ENCODE measurements around the gene PLA2G4A. TPM values are rescaled to one million over a fixed set of nuclear protein-coding genes. Genes with fewer than 3 reads are reported as not detected.

PLA2G4A gene
- total RNA-seq, 2 experiments from 2014 or later = 2.0 TPM; not detected in 1

DNA sequence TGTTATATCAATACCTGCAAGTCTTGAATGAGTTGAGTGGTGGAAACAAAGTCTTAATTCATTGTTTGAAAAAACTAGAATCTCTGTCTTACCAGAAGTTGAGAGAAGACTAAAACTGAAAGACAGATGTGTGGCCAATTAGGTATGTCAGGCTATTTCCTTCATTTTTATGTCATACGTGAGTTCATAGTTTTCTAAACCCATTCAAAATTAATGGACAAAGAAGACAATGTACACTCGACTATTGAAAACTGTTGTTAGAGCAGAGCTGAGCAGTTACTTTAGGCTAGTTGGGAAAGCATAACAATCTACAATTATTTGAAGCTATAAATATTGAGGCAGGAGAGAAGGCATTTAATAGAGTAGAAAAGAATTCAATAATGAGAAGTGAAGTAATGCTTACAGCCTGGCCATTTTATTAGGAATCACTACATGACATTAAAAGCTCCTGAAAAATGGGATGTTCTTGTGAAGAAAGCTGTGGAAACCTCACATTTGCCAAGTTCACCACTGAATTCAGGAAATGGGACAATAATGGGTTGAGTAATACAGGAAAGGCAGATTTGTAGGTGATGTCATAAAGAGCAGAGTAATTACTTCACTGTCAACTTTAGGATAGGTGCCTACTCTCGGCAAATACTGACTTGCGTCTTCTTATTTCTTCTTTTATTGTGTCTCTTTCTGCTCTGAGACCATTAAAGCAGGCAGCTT, 204.4 kb downstream of the PLA2G4A start:
- CTCF ChIA-PET = no interaction called here

DNA sequence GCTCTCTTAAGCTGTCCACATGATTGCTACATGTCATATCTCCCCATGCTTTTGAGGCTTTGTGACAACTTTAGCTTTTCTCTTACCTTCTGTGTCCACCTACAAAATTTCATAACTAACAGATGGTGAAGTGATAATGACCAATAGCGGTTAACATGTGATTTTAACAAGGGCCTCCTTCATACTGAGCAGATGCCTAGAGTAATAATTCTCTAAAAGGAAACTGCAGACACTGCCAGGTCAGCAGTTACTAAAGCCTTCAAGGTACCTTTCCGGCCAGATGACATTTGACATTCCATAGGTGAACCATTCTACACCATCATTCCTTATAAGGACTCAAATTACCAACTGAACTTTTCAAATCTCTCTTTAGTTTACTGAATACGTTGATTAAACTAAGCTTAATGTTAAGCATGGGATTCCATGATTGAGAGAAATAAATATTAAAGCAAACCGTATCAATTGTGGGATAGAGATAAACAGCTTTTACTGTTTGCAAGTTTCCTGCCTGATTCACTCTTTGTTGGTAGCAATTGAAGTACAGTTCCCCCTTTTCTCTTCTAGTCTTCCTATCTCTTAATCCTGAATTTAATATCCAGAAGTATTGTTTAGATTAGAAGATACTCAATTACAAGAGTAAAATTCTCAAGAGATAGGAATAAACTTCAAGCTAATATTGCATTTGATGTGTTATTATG, 205.1 kb downstream of the PLA2G4A start:
- Mint-ChIP-seq H3K36me3 (no peaks in the 10 kb centered on the region), H3K9me3 (ENCODE audit: low read depth) (no peaks in the 10 kb centered on the region), H3K4me3 (no peak overlapping the region), H3K27ac (no peak overlapping the region), H3K4me1 (no peaks in the 10 kb centered on the region), H3K27me3 (peaks cover 1% of the 10 kb centered on the region)
- no peak for ATAC-seq
- DNase-seq = no peak
- CTCF ChIA-PET = no interaction called here

More for the DNA sequence above, 204.4 kb downstream of the PLA2G4A start:
- ATAC-seq (no peak), DNase-seq (no peak)
- Mint-ChIP-seq H3K27me3 (no peaks in the 10 kb centered on the region), H3K27ac (no peak overlapping the region), H3K4me1 (no peaks in the 10 kb centered on the region), H3K36me3 (no peaks in the 10 kb centered on the region), H3K4me3 (no peak overlapping the region), H3K9me3 (ENCODE audit: low read depth) (peaks cover 5% of the 10 kb centered on the region)

DNA sequence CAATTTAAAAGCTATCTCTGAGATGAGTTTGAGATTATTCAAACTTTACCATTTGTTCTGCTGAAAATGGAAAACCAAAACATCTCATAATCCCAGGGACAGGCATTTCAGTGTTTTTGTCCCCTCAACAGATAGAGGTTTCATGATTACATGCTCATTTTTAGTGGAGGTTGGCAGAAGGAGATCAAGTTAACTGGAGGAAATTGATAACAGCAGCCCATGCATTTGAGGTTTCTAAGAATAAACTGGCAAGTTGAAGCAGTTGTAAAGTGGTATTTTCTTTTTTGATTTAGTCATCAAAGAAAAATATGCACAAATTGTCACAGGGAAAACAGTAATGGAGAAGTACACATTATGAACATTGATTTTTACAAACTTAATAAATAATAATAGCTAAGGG, 205.8 kb downstream of the PLA2G4A start:
- Mint-ChIP-seq H3K4me1 (no peaks in the 10 kb centered on the region), H3K9me3 (ENCODE audit: low read depth) (no peaks in the 10 kb centered on the region), H3K36me3 (no peaks in the 10 kb centered on the region), H3K27ac (no peak overlapping the region), H3K4me3 (no peak overlapping the region), H3K27me3 (peaks cover 4% of the 10 kb centered on the region)
- DNase-seq = no peak
- CTCF ChIA-PET = no interaction called here
- ATAC-seq = no peak

DNA sequence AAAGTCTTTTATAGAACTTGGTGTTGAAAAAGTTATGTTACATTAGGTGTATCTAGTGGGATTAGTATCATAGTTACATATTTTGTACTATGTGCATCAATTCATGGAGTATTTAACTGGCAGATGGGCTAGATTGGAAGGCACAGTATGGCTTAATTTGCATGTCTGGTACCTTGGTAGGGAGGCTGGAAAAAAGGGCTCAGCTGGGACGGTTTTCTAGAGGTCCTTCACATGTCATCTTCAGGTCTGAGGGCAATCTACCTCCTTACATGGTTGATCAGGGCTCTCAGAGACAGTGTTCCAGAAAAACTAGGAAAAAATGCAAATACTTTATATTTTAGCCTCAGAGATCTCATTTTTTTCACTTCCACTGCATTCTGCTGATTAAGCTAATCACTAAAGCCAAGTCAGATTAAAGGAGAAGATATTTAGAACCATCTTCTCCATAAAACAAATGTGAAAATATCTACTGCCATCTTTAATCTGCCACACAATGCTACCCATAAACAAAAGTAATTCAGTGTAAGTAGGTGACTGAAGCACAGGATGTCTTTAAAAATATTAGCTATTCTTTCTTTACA, 209.3 kb downstream of the PLA2G4A start:
- Mint-ChIP-seq H3K4me1 (no peaks in the 10 kb centered on the region), H3K27me3 (peaks cover 4% of the 10 kb centered on the region), H3K27ac (no peak overlapping the region), H3K4me3 (no peak overlapping the region), H3K9me3 (ENCODE audit: low read depth) (peaks cover 1% of the 10 kb centered on the region), H3K36me3 (no peaks in the 10 kb centered on the region)
- no peak for DNase-seq
- CTCF ChIA-PET = interaction anchor here (1.8 kb wide), 1 partner anchor 14 kb away, joined by 4 read pairs; no protein-coding TSS in a partner anchor
- no peak for ATAC-seq

Other genes starting within 250 kb of the PLA2G4A start
- 1 to 10 TPM in 1 of 2 experiments, not detected in 1; 2.2 TPM for gene PTGS2, start 148.5 kb upstream of the PLA2G4A start, total RNA-seq

Measured in activated CD8-positive, alpha-beta memory T cell treated with anti-CD3 and anti-CD28 coated beads, Interleukin-2, amount 10 ng/mL, durations not matched to agents 7 days and 5 days (primary cell).